ENCODE data around the gene RBM3. TPM values are rescaled to one million over a fixed set of nuclear protein-coding genes. Genes with fewer than 3 reads are reported as not detected.
A peak's percentile ranks its signal among the peaks of the same experiment; 100 is the strongest.

The RBM3 gene
- total RNA-seq, 1 donor from 2014 or later = 172 TPM

DNA sequence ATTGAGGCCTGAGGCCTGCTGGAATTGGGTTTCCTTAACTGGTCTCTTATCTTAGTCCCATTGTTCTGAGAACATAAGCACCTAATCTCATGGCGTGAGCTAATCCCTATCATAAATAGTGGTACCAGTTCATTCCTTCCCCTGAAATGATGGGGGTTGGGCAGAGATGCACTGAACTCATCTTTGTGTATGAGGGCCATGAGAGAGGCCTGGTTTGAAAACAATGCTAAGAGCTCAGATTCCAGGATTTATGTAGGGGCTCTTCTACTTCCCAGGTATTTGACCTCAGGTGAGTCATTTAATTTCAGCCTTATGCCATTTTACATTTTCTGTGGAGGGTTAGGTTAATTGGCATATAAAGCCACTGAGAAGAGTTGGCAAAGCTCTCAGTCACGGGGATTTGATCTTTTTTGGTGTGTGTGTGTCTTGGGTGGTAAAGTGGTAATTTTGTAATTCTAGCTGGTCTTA lies 4.4 kb downstream of the RBM3 start:
- DNase-seq = no peak

DNA sequence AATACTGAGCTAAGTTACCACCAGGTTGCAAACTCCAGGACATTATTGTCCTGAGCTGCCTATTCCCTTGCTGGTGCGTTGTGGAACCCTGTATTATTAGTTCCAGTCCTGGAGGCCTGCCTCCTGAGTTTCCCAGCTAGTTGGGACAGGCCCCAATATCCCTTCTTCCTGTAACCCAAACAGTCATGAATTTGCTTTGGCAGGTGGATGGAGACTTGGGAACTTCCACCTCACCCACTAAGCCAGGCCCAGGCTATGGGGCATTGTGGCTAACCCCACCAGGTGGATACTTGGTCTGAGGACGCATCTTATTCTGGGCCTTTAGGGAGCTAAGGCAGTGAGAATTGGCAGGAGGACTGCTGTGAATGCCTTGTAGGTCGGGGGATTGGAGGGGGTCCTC lies 5.0 kb downstream of the RBM3 start:
- DNase-seq = no peak

GRCh38 chrX:48580662-48581061 lies 6.4 kb downstream of the RBM3 start:
- no peak for DNase-seq

GRCh38 chrX:48584698-48585097 lies 10.4 kb downstream of the RBM3 start:
- DNase-seq = no peak

DNA sequence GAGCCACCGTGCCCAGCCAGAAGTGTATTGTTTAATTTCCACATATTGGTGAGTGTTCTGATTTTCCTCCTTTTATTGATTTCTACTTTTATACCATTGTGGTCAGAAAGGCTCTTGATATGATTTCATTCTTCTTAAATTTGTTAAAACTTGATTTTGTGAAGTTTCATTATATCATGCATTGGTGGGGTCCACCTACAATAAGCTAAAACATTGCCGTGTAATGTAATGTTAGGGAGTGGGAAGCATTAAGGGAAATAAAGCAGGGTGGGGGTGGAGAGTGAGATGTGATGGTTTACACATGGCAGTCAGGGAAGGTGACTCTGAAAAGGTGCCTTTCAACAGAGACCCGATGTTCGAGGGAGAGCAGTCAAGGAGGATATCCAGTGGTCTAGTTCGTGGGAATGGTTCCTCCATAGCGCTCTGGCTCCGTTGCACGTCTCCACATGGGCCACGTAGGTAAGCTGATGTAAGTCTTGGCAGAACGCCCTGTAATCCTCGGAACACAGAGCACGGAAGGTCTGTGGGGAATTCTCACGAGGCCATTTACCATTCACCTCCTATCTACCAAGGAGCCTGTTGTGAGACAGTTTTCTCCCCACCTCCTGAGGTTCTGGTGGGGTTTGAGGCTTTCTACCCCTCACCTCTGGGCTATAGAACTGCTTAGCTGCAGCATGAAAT lies 15.3 kb downstream of the RBM3 start:
- DNase-seq = no peak

DNA sequence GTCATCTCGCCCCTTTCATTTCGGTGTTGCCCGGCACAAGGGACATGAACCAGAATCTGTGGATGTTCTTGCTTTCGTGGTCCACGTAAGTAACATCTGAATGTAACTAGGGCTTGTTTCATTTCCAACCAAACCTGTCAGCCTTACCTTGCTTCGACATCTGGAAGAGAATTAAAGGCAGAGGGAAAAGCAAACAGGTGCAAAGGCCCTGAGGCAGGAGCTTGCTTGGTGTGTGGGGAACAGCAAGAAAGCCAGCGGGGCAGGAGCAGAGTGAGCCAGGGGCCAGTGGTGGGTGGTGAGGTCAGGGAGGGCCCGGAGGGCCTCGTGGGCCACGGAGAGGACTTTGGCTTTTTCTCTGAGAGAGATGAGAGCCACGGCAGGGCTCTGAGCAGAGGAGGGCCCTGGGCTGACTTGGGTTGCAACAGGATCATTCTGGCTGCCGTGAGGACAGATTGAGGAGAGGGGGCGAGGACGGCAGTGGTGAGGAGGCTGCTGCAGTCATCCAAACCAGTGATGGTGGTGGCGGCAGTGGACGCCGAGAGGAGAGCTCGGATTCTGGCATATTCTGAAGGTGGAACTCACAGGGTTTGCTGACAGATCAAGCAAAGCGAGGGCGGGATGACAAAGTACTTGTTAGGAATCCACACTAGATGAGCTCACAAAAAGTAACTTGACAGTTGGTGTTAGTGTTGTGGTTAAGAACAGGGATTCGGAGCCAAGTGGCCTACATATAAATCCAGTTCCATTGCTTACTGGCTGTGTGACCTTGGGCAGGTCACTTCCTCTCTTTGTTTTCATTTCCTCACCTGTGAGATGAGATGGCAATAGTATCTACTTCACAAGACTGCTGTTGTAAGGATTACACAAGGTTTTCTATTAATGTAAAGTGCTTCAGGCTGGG lies 16.2 kb downstream of the RBM3 start:
- peak; percentile 2 for DNase-seq

DNA sequence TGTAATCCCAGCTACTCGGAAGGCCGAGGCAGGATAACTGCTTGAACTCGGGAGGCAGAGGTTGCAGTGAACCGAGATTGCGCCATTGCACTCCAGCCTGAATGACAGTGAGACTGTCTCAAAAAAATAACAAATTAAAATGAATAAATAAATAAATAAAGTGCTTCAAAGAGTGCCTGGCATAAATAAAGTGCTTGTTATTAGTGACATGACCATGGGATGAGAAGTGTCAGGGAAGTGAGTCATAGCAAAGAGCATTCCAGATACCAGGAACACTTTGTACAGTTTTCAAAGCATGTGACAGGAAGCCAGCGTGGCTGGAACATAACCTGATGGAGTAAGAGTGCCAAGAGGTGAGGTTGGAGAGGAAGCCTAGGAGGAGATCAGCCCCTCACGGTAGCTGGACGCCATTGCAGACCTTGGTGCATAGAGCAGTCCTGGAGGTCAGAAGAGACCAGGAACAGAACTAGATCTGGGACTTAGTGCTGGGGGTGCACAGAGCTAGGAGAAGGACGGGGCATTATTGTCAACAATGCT lies 17.0 kb downstream of the RBM3 start:
- DNase-seq = no peak

GRCh38 chrX:48592971-48593370 lies 18.7 kb downstream of the RBM3 start:
- DNase-seq = no peak

DNA sequence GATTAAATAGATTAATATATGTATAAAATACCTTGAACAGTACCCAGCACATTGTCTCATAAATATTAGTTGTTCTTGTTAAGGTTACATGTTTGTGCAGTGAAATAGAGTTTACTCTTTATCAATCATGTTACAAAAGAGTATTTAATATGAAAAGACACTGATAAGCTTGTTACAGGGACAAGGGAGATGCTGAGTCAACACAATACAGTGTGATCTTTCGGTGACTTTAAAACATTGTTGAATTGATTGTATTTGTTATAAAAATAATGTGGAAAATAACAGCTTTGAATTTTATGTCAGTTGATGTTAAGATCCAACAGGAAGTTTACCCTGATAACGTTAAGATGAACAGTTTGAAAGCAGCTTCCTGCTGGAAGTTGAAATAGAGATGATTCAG lies 21.6 kb downstream of the RBM3 start:
- no peak for DNase-seq

DNA sequence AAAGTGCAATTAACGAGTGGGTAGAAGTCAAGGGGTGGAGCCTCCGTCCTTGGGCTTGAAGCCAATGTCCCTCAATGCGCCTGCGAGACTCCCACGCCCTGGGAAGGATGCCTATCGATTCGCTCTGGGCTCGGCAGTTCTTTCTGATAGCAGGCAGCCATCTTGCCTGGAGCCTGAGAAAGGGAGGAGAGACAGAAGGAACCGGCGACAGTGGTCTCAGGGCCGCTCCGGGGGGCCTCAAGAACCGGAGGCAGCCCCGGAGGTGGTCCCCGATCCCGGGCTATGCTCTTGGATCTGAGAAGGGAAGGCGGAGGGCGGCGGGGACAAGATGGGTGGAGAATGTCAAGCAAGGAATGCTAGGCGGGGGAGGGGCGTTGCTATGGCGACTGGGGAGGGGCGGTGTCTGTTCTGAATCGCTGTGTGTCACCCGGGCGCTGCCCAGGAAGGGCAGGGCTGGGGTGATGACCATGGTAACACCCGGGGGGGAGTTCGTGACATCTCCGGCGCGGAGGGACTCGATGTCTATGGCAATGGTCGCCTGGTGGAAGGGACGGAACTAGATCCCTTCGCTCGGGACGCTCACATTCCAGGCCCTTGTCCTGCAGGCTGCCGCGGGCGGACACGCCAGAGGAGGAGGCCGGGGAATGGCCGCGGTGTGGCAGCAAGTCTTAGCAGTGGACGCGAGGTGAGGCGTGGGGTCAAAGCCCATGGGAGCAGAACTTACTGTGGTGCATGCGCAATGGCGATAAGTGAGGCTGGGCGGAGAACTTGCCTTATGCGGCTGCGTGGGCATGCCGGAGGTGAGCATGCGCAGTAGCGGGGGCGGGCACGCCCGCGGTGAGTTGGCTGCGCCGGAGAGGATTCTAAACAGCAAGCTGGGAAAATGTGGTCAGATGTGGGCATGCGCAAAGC lies 23.3 kb downstream of the RBM3 start, which contains the start of gene WDR13:
Gene WDR13, plus strand, starts transcription at position 140 of the 912 bp plus-strand sequence. Its CDS starts 505 bp downstream, at position 645.
- peak; percentile 71 for DNase-seq

GRCh38 chrX:48598614-48599013 lies 24.3 kb downstream of the RBM3 start:
- DNase-seq = no peak

GRCh38 chrX:48599341-48599740 lies 25.1 kb downstream of the RBM3 start:
- no peak for DNase-seq

- DNase-seq = no peak
These were observed 25.9 kb downstream of the RBM3 start for GRCh38 chrX:48600226-48600625.

DNA sequence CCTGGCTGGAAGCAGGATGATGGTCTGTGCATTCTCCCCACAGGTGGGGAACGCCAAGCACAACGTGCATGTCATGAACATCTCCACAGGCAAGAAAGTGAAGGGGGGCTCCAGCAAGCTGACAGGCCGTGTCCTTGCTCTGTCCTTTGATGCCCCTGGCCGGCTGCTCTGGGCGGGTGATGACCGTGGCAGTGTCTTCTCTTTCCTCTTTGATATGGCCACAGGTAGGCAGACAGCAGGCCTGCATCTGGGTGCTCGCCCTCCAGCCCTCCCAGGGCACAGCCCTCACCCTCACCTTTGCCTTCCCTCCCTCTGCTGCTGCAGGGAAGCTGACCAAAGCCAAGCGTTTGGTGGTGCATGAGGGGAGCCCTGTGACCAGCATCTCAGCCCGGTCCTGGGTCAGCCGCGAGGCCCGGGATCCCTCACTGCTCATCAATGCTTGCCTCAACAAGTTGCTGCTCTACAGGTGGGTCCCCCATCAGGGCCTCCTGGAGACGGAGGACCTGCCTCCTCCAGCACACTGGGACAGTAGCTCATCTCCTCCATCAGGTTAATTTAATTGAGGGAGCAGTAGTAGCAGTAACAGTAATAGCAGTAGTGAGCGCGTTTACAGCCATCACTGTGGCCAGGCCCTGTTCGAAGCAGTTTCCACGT lies 27.6 kb downstream of the RBM3 start:
- DNase-seq = no peak

- DNase-seq = no peak
These were observed 30.4 kb downstream of the RBM3 start for GRCh38 chrX:48604701-48605100.

- DNase-seq = no peak
These were observed 31.8 kb downstream of the RBM3 start for GRCh38 chrX:48606091-48606490.

- no peak for DNase-seq
These were observed 37.4 kb downstream of the RBM3 start for GRCh38 chrX:48611703-48612102.

DNA sequence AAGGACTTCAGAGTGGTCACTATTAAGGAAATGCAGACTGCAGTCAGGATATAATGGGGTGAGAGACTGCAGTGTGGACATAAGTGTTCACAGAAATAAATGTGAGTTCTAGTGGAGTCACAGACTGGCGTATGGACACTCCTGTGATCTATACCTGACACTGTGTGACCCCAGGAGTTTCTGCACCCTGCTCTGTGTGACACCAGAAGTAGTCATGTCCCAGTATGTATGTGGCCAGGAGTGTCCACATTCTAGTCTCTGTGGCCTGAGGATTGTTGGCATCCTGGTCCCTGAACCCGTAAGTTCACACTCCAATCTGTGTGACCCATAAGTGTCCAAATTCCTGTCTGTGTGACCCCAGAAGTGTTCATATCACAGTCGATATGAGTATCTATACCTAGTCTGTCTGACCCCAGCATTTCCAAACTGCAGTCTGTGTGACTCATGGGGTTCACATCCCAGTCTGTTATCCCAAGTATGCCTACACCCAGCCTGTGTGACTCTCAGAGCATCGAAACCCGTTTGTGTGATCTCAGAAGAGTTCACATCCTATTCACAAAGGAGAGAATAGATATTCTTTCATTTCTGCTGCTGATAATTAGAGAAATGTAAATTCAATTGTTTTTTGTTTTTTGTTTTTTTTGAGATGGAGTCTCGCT lies 39.3 kb downstream of the RBM3 start:
- no peak for DNase-seq

DNA sequence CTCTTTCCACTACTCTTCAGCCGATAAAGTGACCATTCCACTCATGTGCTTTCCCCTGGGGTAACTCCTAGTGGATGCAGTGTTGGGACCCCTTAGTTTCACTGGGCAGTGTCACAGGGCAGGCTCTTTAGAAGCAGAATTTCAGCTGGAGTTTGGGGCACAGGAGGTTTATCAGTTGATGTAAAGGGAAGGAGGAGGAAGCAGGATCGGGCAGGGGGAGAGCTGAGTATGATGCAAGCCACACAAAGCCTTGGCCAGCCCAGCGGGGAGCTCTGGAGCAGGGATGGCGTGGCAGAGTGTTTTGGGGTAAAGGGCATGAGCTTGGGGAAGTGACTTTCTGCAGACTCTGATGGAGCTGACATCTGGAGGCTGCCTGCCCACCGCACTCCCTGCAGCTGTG lies 42.3 kb downstream of the RBM3 start:
- DNase-seq = no peak

DNA sequence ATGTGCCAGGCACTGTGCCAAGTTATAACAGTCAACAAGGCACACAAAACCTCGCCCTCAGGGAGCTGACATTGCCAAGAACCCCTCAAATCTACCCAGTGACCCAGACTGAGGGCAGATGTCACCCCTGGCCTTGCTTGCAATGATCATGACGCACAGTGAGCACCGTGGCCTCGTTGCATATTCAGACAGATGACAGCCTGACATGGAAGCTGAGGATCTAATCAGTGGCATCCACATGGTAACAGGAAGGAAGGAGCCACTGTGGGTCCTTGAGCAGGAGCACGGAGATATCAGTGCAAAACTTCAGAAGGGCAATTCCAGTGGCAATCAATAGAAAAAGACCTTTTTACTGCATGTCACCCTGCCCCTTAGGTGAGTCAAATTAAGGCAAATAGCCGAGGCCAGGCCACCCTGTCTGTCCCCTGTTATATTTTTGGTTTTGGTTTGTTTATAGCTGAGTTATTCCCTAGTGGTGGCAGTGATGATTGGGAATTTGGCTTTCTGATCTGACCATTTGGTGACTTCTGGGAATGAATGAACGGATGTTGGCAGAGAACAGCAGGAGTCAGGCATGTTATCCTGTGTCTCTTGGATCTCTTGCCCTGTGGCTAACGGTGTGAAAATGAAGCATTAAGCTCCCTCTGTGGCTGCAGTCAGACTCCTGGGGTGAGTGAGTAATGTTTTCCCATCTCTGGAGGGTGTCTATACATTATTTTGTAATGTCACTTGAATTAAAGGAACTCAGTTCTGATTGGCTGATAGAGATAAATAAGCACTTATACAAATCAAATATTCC lies 43.5 kb downstream of the RBM3 start:
- no peak for DNase-seq
